SK-N-MC (cell line): ENCODE results near the gene LYRM4.
"Not testable (repeated sequence)": the region's sequence is repeated elsewhere in the genome, so short reads cannot be mapped to it uniquely, and the experiment has no call there.

ENCODE experiments used
- DNase-seq: peaks from one replicate; pipeline ENCODE4 v3.0.0-alpha.2; 2011; ENCODE audit warnings: low read depth, low spot score
- H3K27ac ChIP-seq: fragments of 200-600 bp; sonication (generic); 2 replicates; pipeline ENCODE4 v1.5.1; 2016; ENCODE audit warnings: mixed run types
- H3K36me3 ChIP-seq: fragments of 200-600 bp; sonication (generic); 2 replicates; pipeline ENCODE4 v1.6.1; 2017; ENCODE audit warnings: antibody characterized with exemption, low read length, mixed read lengths; ENCODE audit not compliant: insufficient read depth
- H3K4me3 ChIP-seq: fragments of 200-600 bp; sonication (generic); 2 replicates; pipeline ENCODE4 v1.5.1; 2016
- H3K9ac ChIP-seq: fragments of 200-600 bp; sonication (generic); 2 replicates; pipeline ENCODE4 v1.8.0; 2017; ENCODE audit warnings: mixed run types, mixed read lengths; ENCODE audit not compliant: insufficient read length
- H3K9me3 ChIP-seq: fragments of 200-600 bp; sonication (generic); 2 replicates; pipeline ENCODE4 v1.6.1; 2017; ENCODE audit warnings: low read depth, mild to moderate bottlenecking, antibody characterized with exemption, low read length, moderate library complexity, mixed read lengths
- EZH2 ChIP-seq: fragments of 200-600 bp; sonication (generic); IDR thresholded peaks from one replicate; pipeline ENCODE4 v1.6.1; 2017; ENCODE audit warnings: antibody characterized with exemption
- FOXP2 ChIP-seq: optimal IDR thresholded peaks from 2 replicates; pipeline ENCODE3; 2011; ENCODE audit warnings: mild to moderate bottlenecking, moderate library complexity; ENCODE audit not compliant: insufficient read depth; ENCODE audit errors: extremely low read length, control extremely low read depth
- POLR2AphosphoS5 ChIP-seq: IDR thresholded peaks from 2 replicates; pipeline ENCODE4 v1.6.1; 2012; ENCODE audit warnings: mild to moderate bottlenecking, low read depth, low read length, borderline replicate concordance

LYRM4 gene

DNA sequence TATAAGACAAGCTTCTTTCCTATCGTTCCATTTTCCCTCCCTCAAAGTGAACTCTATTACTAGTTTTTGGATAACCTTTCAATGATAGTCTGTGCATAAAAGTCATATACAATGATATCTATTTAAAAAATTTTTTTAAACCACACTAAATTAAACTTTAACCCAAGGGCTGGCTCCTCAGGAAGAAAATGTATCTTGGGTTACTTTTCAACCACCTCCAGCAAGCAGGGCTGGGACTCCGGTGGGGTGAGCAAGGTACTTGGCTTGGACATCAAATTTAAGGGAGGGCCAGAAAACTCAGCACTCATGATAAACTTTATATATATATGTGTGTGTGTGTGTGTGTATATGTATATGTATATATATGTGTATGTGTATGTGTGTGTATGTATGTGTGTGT, 189.5 kb downstream of the LYRM4 start:
- Histone ChIP-seq H3K27ac (no peak overlapping the region), H3K4me3 (no peak overlapping the region), H3K9ac (no peak overlapping the region), H3K9me3 (no peaks in the 10 kb centered on the region), H3K36me3 (no peaks in the 10 kb centered on the region)
- DNase-seq = no peak
- TF ChIP-seq POLR2AphosphoS5 = no peak
- no peak for TF ChIP-seq EZH2
- TF ChIP-seq FOXP2 = no peak

GRCh38 chr6:5068153-5068751, 192.5 kb downstream of the LYRM4 start:
- H3K9me3 ChIP-seq = no peaks in the 10 kb centered on the region
- no peaks in the 10 kb centered on the region for H3K36me3 ChIP-seq
- TF ChIP-seq POLR2AphosphoS5 (no peak), FOXP2 (no peak), EZH2 (no peak)
- H3K4me3 ChIP-seq = no peak overlapping the region
- H3K9ac ChIP-seq = no peak overlapping the region
- no peak overlapping the region for H3K27ac ChIP-seq
- DNase-seq = no peak

DNA sequence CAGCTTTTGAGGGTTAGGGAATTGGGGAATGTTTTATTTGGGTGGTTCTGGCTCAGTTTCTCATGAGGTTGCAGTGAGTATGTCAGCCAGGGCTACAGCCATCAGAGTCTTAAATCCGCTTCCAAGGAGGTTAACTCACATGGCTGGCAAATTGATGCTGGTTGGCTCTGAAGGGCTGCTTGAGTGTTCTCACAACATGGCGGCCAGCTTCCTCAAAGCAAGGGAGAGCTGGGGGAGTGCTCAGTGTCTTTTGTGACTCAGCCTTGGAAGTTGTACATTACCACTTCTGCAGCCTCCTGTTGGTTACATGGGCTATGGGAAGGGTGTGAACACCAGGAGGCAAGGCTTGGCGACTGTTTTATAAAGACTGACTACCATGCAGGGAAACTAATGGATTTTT, 193.4 kb downstream of the LYRM4 start:
- no peak for TF ChIP-seq EZH2
- TF ChIP-seq POLR2AphosphoS5 = no peak
- TF ChIP-seq FOXP2 = no peak
- H3K9ac ChIP-seq = no peak overlapping the region

GRCh38 chr6:5066456-5067093, 194.2 kb downstream of the LYRM4 start:
- TF ChIP-seq POLR2AphosphoS5 = no peak
- no peak for TF ChIP-seq EZH2
- no peak for TF ChIP-seq FOXP2
- no peak overlapping the region for H3K9ac ChIP-seq
- H3K36me3 ChIP-seq = no peaks in the 10 kb centered on the region
- H3K27ac ChIP-seq = no peak overlapping the region
- DNase-seq = no peak
- no peaks in the 10 kb centered on the region for H3K9me3 ChIP-seq
- no peak overlapping the region for H3K4me3 ChIP-seq

More for the DNA sequence above, 193.4 kb downstream of the LYRM4 start:
- no peaks in the 10 kb centered on the region for H3K9me3 ChIP-seq
- H3K27ac ChIP-seq = no peak overlapping the region
- H3K4me3 ChIP-seq = no peak overlapping the region
- DNase-seq = no peak
- H3K36me3 ChIP-seq = no peaks in the 10 kb centered on the region

- no peak overlapping the region for H3K4me3 ChIP-seq
- DNase-seq = no peak
- TF ChIP-seq FOXP2 (no peak), EZH2 (no peak), POLR2AphosphoS5 (no peak)
- no peak overlapping the region for H3K27ac ChIP-seq
- no peak overlapping the region for H3K9ac ChIP-seq
- no peaks in the 10 kb centered on the region for H3K36me3 ChIP-seq
- H3K9me3 ChIP-seq = no peaks in the 10 kb centered on the region
Measured at GRCh38 chr6:5063617-5064016, 197.1 kb downstream of the LYRM4 start.

- no peak for DNase-seq
- no peak overlapping the region for H3K4me3 ChIP-seq
- H3K27ac ChIP-seq = no peak overlapping the region
- H3K36me3 ChIP-seq = no peaks in the 10 kb centered on the region
- H3K9ac ChIP-seq = no peak overlapping the region
- no peaks in the 10 kb centered on the region for H3K9me3 ChIP-seq
- no peak for TF ChIP-seq EZH2
- no peak for TF ChIP-seq FOXP2
Measured at GRCh38 chr6:5061152-5061551, 199.6 kb downstream of the LYRM4 start.

DNA sequence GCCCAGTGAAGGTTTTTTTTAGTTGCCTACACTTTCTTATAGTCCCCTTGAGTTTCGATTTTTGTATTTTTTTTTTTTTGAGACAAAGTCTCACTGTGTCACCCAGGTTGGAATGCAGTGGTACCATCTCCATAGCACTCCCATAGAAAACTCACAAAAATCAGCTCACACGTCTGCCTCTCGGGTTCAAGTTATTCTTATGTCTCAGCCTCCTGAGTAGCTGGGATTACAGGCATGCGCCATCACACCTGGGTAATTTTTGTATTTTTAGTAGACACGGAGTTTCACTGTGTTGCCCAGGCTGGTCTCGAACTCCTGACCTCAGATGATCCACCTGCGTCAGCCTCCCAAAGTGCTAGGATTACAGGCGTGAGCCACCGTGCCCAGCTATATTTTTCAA, 200.3 kb downstream of the LYRM4 start:
- not testable (repeated sequence) for DNase-seq, H3K9me3 ChIP-seq, H3K36me3 ChIP-seq, H3K27ac ChIP-seq, H3K9ac ChIP-seq, H3K4me3 ChIP-seq

GRCh38 chr6:5059036-5059896, 201.5 kb downstream of the LYRM4 start:
- Histone ChIP-seq H3K27ac (no peak overlapping the region), H3K4me3 (no peak overlapping the region)

More at GRCh38 chr6:5059036-5059896, 201.5 kb downstream of the LYRM4 start:
- Histone ChIP-seq H3K9me3 (no peaks in the 10 kb centered on the region), H3K36me3 (no peaks in the 10 kb centered on the region), H3K9ac (no peak overlapping the region)
- DNase-seq = no peak
- TF ChIP-seq POLR2AphosphoS5 (no peak), EZH2 (no peak)
